ENCODE results near the gene NWD2.

The NWD2 gene

DNA sequence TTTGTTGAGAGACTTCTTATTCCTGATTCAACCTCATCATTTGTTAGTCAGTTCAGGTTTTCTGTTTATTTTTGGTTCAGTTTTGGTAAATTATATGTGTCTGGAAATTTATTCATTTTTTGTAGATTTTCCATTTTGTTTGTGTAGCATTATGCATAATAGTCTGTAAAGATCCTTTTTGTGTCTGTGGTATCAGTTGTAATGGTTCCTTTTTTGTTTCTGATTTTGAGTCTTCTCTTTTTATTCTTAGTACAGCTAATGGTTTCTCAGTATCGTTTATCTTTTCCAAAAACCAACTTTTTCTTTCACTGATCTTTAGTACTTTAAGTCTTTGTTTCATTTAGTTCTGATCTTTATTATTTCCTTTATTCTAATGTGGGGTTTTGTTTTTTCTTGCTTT, 61.4 kb downstream of the NWD2 start:
- TF ChIP-seq TAF1 (IDR thresholded peaks at IDR 0.05; ENCODE audit: borderline replicate concordance, insufficient read depth, low read length) (no peak), FOXP2 (optimal IDR thresholded peaks at IDR 0.05; ENCODE audit: borderline replicate concordance, extremely low read depth, extremely low read length, insufficient read depth) (no peak), SIN3A (IDR thresholded peaks at IDR 0.05; ENCODE audit: borderline replicate concordance, insufficient read depth, low read length) (no peak), POLR2AphosphoS5 (IDR thresholded peaks at IDR 0.05; ENCODE audit: low read depth, low read length) (no peak)
- TF ChIP-seq, protein P1, sequence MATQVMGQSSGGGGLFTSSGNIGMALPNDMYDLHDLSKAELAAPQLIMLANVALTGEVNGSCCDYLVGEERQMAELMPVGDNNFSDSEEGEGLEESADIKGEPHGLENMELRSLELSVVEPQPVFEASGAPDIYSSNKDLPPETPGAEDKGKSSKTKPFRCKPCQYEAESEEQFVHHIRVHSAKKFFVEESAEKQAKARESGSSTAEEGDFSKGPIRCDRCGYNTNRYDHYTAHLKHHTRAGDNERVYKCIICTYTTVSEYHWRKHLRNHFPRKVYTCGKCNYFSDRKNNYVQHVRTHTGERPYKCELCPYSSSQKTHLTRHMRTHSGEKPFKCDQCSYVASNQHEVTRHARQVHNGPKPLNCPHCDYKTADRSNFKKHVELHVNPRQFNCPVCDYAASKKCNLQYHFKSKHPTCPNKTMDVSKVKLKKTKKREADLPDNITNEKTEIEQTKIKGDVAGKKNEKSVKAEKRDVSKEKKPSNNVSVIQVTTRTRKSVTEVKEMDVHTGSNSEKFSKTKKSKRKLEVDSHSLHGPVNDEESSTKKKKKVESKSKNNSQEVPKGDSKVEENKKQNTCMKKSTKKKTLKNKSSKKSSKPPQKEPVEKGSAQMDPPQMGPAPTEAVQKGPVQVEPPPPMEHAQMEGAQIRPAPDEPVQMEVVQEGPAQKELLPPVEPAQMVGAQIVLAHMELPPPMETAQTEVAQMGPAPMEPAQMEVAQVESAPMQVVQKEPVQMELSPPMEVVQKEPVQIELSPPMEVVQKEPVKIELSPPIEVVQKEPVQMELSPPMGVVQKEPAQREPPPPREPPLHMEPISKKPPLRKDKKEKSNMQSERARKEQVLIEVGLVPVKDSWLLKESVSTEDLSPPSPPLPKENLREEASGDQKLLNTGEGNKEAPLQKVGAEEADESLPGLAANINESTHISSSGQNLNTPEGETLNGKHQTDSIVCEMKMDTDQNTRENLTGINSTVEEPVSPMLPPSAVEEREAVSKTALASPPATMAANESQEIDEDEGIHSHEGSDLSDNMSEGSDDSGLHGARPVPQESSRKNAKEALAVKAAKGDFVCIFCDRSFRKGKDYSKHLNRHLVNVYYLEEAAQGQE (IDR thresholded peaks at IDR 0.05; ENCODE audit: insufficient read depth in 1 of 2, low read depth in 2 of 2, low read length in 2 of 2), result no peak

DNA sequence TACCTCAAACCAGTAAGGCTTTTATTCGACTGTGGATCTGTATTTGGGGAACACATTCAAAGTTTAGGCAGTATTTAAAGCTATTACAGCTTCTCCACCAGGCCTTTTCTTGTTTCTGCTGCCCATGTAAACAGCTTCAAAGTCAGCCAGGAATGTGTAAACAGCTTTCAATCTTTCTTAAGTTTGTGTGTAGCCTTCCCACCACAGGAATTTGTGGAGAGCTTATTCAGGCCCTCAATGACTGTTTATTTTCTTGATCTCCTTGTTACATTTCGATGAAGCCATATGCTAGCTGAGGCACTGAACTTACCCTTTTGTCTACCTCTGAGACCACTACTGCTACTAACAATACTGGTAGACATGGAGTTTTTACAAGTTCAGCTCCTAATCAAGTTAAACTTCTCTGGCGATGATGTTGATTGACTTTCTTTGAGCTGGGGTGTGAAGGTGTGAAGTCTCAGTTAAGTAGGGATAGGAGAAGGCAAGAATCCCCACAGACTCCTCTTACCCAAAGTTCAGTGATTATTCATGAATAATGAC, 72.6 kb downstream of the NWD2 start:
- TF ChIP-seq SIN3A (IDR thresholded peaks at IDR 0.05; ENCODE audit: borderline replicate concordance, insufficient read depth, low read length) (no peak), POLR2AphosphoS5 (IDR thresholded peaks at IDR 0.05; ENCODE audit: low read depth, low read length) (no peak), FOXP2 (optimal IDR thresholded peaks at IDR 0.05; ENCODE audit: borderline replicate concordance, extremely low read depth, extremely low read length, insufficient read depth) (no peak), TAF1 (IDR thresholded peaks at IDR 0.05; ENCODE audit: borderline replicate concordance, insufficient read depth, low read length) (no peak)
- TF ChIP-seq, protein P1 (IDR thresholded peaks at IDR 0.05; ENCODE audit: insufficient read depth in 1 of 2, low read depth in 2 of 2, low read length in 2 of 2), result no peak

DNA sequence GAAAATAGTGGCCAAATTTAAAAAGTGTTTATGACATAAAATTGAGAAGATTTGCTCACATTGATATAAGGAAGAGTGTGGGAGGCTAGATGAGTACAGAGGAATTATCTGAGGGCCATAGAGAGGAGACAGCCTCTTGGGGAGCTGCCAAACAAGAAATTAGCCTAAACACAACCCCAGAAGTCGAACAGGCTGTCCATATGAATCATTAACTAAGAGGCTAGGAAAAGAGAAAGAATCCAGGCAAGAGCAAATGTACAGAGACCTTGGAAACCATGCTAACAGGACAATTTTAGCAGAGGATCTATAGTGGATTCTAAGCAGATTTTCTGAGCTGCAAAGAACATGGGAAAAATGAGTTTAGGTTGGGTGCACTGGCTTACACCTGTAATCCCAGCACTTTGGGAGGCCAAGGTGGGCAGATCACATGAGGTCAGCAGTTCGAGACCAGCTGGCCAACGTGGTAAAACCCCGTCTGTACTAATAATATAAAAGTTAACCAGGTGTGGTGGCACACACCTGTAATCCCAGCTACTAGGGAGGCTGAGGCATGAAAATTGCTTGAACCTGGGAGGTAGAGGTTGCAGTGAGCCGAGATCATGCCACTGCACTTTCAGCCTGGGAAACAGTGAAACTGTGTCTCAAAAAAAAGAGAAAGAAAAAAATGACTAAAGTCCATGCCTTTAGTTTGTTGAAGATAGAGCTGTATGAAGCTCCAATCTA, 76.1 kb downstream of the NWD2 start:
- TF ChIP-seq POLR2AphosphoS5 (IDR thresholded peaks at IDR 0.05; ENCODE audit: low read depth, low read length) (no peak), TAF1 (IDR thresholded peaks at IDR 0.05; ENCODE audit: borderline replicate concordance, insufficient read depth, low read length) (no peak), SIN3A (IDR thresholded peaks at IDR 0.05; ENCODE audit: borderline replicate concordance, insufficient read depth, low read length) (no peak), FOXP2 (optimal IDR thresholded peaks at IDR 0.05; ENCODE audit: borderline replicate concordance, extremely low read depth, extremely low read length, insufficient read depth) (no peak)
- TF ChIP-seq, protein P1 (IDR thresholded peaks at IDR 0.05; ENCODE audit: insufficient read depth in 1 of 2, low read depth in 2 of 2, low read length in 2 of 2), result no peak

DNA sequence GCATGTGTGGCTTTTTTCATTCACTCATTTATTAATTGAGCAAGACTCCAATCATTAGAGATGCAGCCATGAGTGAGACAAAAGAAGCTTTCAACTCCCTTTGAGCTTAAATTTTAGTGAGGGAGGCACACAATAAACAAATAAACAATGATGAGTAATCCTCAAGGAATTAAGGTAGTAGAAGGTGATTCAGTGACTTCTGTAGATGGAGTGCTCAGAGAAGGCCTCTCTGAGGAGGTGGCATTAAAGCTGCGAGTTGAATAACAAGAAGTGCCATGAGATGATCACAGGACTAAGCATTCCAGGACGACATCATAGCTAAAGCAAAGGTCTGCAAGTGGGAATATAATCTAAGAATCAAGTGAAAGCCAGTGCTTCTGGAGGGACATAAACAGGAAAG, 77.6 kb downstream of the NWD2 start:
- TF ChIP-seq POLR2AphosphoS5 (IDR thresholded peaks at IDR 0.05; ENCODE audit: low read depth, low read length) (no peak), TAF1 (IDR thresholded peaks at IDR 0.05; ENCODE audit: borderline replicate concordance, insufficient read depth, low read length) (no peak), SIN3A (IDR thresholded peaks at IDR 0.05; ENCODE audit: borderline replicate concordance, insufficient read depth, low read length) (no peak)
- TF ChIP-seq, protein P1 (IDR thresholded peaks at IDR 0.05; ENCODE audit: insufficient read depth in 1 of 2, low read depth in 2 of 2, low read length in 2 of 2), result no peak

Data from PFSK-1 (cell line).